NB4 (cell line): ENCODE data around the gene LRIG3.

Experiments
- MAX ChIP-seq: IDR thresholded peaks from 2 replicates; pipeline ENCODE4 v1.6.1; 2011; ENCODE audit warnings: low read depth, low read length
- POLR2A ChIP-seq: IDR thresholded peaks from 2 replicates; pipeline ENCODE4 v1.6.1; 2011; ENCODE audit warnings: mild to moderate bottlenecking; ENCODE audit not compliant: insufficient read length; ENCODE audit errors: extremely low read depth

DNA sequence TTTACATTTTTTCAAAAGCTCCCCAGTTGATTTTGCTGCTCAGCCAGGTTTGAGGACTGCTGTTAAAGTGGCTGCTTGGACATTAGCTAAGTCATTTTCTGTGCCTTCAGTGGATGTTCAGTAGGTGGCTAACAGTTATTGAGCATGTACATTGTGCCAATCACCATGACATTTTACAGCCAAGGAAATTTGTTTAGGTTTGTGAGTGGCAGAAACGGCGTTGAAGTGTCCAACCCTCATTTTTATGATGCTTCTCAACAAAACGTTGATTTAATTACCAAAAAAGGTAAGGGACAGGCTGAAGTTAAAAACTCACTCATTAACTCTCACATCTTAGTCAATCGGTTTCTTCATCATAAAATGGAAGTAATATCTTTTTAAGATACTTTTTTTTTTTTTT is 37.0 kb upstream of the LRIG3 start:
- TF ChIP-seq POLR2A (no peak), MAX (no peak)
